PC-3 (cell line): ENCODE data around the gene TGFBR3L. TPM values are rescaled to one million over a fixed set of nuclear protein-coding genes. Genes with fewer than 3 reads are reported as not detected.

Experiments
- ATAC-seq: fragments of 200-7000 bp; cut with Tn5 transposase; 2 replicates; pipeline ENCODE4 v1.9.1; 2020; ENCODE audit warnings: mild to moderate bottlenecking, moderate library complexity
- BruUV-seq: library from RNA; stranded (reverse); fragments of 400-500 nt; replicated peaks from 2 replicates; lab custom pipeline; 2021; lab: Mats Ljungman, UMichigan
- CTCF ChIA-PET: fragments of 300-600 bp; sonication (Branson Sonifier 250); formaldehyde crosslinking; loops from one replicate; lab custom pipeline; 2022; ENCODE audit warnings: antibody characterized with exemption; lab: Charles Lee
- POLR2A ChIA-PET: fragments of 300-600 bp; sonication (Branson Sonifier 250); formaldehyde crosslinking; loops from one replicate; lab custom pipeline; 2022; ENCODE audit warnings: antibody characterized with exemption; ENCODE audit not compliant: unreplicated experiment; lab: Charles Lee
- DNase-seq: peaks from one replicate; pipeline ENCODE4 v3.0.0-alpha.2; 2015
- H2AFZ ChIP-seq: fragments of 300-600 bp; sonication (generic); 2 replicates; pipeline ENCODE4 v1.6.0; 2016; ENCODE audit warnings: antibody characterized with exemption, low read length
- H3F3A ChIP-seq: fragments of 300-600 bp; sonication (generic); one replicate; pipeline ENCODE4 v1.6.0; 2017; ENCODE audit warnings: antibody characterized with exemption, low read length, control low read depth, mild to moderate bottlenecking; ENCODE audit not compliant: unreplicated experiment
- H3K27ac ChIP-seq: fragments of 300-600 bp; sonication (generic); 2 replicates; pipeline ENCODE4 v1.5.1; 2016; ENCODE audit warnings: mild to moderate bottlenecking, low read length
- H3K27me3 ChIP-seq: fragments of 300-600 bp; sonication (generic); 2 replicates; pipeline ENCODE4 v1.6.1; 2016; ENCODE audit warnings: low read length, mixed read lengths
- H3K36me3 ChIP-seq: fragments of 300-600 bp; sonication (generic); 2 replicates; pipeline ENCODE4 v1.6.1; 2016; ENCODE audit warnings: low read depth, mixed run types, low read length, mixed read lengths
- H3K4me1 ChIP-seq: fragments of 300-600 bp; sonication (generic); 2 replicates; pipeline ENCODE4 v1.5.1; 2016; ENCODE audit warnings: low read length; ENCODE audit not compliant: insufficient read depth
- H3K4me2 ChIP-seq: fragments of 300-600 bp; sonication (generic); 2 replicates; pipeline ENCODE4 v1.6.0; 2016; ENCODE audit warnings: low read length
- H3K4me3 ChIP-seq: fragments of 300-600 bp; sonication (generic); 2 replicates; pipeline ENCODE4 v1.5.1; 2016; ENCODE audit warnings: mild to moderate bottlenecking, low read length, mixed read lengths
- H3K79me2 ChIP-seq: fragments of 300-600 bp; sonication (generic); 2 replicates; pipeline ENCODE4 v1.6.1; 2017; ENCODE audit warnings: low read length, mixed read lengths
- H3K9ac ChIP-seq: fragments of 300-600 bp; sonication (generic); 2 replicates; pipeline ENCODE4 v1.6.0; 2016; ENCODE audit warnings: mild to moderate bottlenecking, low read length
- H3K9me2 ChIP-seq: fragments of 300-600 bp; sonication (generic); replicated peaks from 2 replicates; pipeline ENCODE4 v1.6.1; 2016; ENCODE audit warnings: mixed run types, low read length, mixed read lengths
- H3K9me3 ChIP-seq: fragments of 300-600 bp; sonication (generic); 2 replicates; pipeline ENCODE4 v1.6.1; 2016; ENCODE audit warnings: low read length, mixed read lengths
- H4K20me1 ChIP-seq: fragments of 300-600 bp; sonication (generic); 2 replicates; pipeline ENCODE4 v1.6.1; 2016; ENCODE audit warnings: low read length, mixed read lengths
- CTCF ChIP-seq: fragments of 300-600 bp; sonication (generic); conservative IDR thresholded peaks from 2 replicates; pipeline ENCODE4 v1.5.1; 2017; ENCODE audit warnings: antibody characterized with exemption, low read depth, mild to moderate bottlenecking, low read length
- EZH2 ChIP-seq: fragments of 300-600 bp; sonication (generic); IDR thresholded peaks from one replicate; pipeline ENCODE4 v1.6.1; 2017; ENCODE audit warnings: antibody characterized with exemption, mild to moderate bottlenecking, low read length; ENCODE audit not compliant: unreplicated experiment
- EZH2phosphoT487 ChIP-seq: fragments of 300-600 bp; sonication (generic); IDR thresholded peaks from 2 replicates; pipeline ENCODE4 v1.6.1; 2018; ENCODE audit warnings: mild to moderate bottlenecking, antibody characterized with exemption, low read length, borderline replicate concordance
- intact Hi-C: fragments of 100-400 bp; cut with micrococcal nuclease; formaldehyde crosslinking; loops from 2 replicates; pipeline ENCODE4 v1.9.0; 2023
- total RNA-seq: library from RNA; depleted of rRNA; stranded (reverse); fragments of >200 nt; gene quantifications from 2 replicates; pipeline ENCODE4 v1.2.3, GENCODE V29; 2014

The TGFBR3L gene
- total RNA-seq, 1 experiment from 2014 or later: 10.5 TPM

GRCh38 chr19:7926021-7926726 is 11.5 kb downstream of the TGFBR3L start, which contains the start of gene CTXN1:
Gene CTXN1 (minus strand): TSS chr19:7926135. CDS start chr19:7925538, 597 bp downstream.
- Histone ChIP-seq H3K9ac (no peak within 1 kb of the TSS), H3K9me3 (no peaks in the 10 kb centered on the region), H3K36me3 (peaks cover 11% of the 10 kb centered on the region), H3K27me3 (no peaks in the 10 kb centered on the region), H3K79me2 (0 out of 2 replicates have a peak, but pooled peaks cover 5% of the 10 kb centered on the region), H3K4me2 (peak within 1 kb of the TSS; percentile 88), H3F3A (no peaks in the 10 kb centered on the region), H3K4me1 (peaks cover 50% of the 10 kb centered on the region), H3K4me3 (peak within 1 kb of the TSS; percentile 57), H3K27ac (no peak within 1 kb of the TSS), H4K20me1 (0 out of 2 replicates have a peak, but pooled peaks cover 9% of the 10 kb centered on the region), H2AFZ (peak within 1 kb of the TSS; percentile 63), H3K9me2 (no peaks in the 10 kb centered on the region)
- ATAC-seq: peak; percentile 54
- ChIA-PET POLR2A (no interaction called here), CTCF (no interaction called here)
- intact Hi-C loops: loop anchor here (5.0 kb wide), 1 partner anchor 74 kb away; no protein-coding TSS in a partner anchor
- DNase-seq: peak; percentile 71
- TF ChIP-seq EZH2phosphoT487: no peak
- TF ChIP-seq EZH2: no peak
- TF ChIP-seq CTCF: no peak
- no TSS peak for BruUV-seq

- no peak for ATAC-seq
- CTCF ChIA-PET: no interaction called here
- Histone ChIP-seq H4K20me1 (0 out of 2 replicates have a peak, but pooled peaks cover 5% of the 10 kb centered on the region), H3K4me2 (peak overlapping the region; percentile 88), H2AFZ (no peak overlapping the region), H3K4me1 (peaks cover 44% of the 10 kb centered on the region), H3K36me3 (peaks cover 16% of the 10 kb centered on the region), H3K9me3 (no peaks in the 10 kb centered on the region), H3K27me3 (no peaks in the 10 kb centered on the region), H3K27ac (no peak overlapping the region), H3K9me2 (no peaks in the 10 kb centered on the region), H3K79me2 (no peaks in the 10 kb centered on the region), H3K9ac (no peak overlapping the region), H3K4me3 (no peak overlapping the region), H3F3A (no peaks in the 10 kb centered on the region)
- POLR2A ChIA-PET: no interaction called here
- intact Hi-C loops: loop anchor here (5.0 kb wide), 1 partner anchor 75 kb away; no protein-coding TSS in a partner anchor
- BruUV-seq: no TSS peak
- no peak for DNase-seq
- TF ChIP-seq CTCF (no peak), EZH2 (no peak)
Measured at GRCh38 chr19:7926727-7927604, 12.3 kb downstream of the TGFBR3L start.
